HepG2 (cell line): Measurements from ENCODE around the gene PDLIM5. TPM values are rescaled to one million over a fixed set of nuclear protein-coding genes. Genes with fewer than 3 reads are reported as not detected.

ENCODE experiments used
- ATAC-seq: fragments of 200-7000 bp; cut with Tn5 transposase; 3 replicates; pipeline ENCODE4 v1.9.1; 2020; ENCODE audit warnings: mild to moderate bottlenecking, moderate library complexity
- BruUV-seq: library from RNA; stranded (reverse); fragments of 400-500 nt; replicated peaks from 2 replicates; lab custom pipeline; 2021; lab: Mats Ljungman, UMichigan
- CTCF ChIA-PET: fragments of 300-600 bp; formaldehyde crosslinking; extraction: SDS; loops from one replicate; lab custom pipeline; 2021; ENCODE audit warnings: low total read pairs, inconsistent platforms, low intra/inter-chr PET ratio; lab: Yijun Ruan, JAX
- POLR2A ChIA-PET: fragments of 350-600 bp; sonication (Branson Sonifier 250); formaldehyde crosslinking; loops from one replicate; lab custom pipeline; 2020; ENCODE audit warnings: antibody characterized with exemption, inconsistent platforms; lab: Yijun Ruan, JAX
- DNase-seq: peaks from one replicate; pipeline ENCODE4 v3.0.0-alpha.2; 2015; ENCODE audit warnings: low spot score
- FAIRE-seq: peaks from 3 replicates; lab custom pipeline; 2011; peaks lifted over from hg19 to GRCh38; lab: Jason Lieb, UNC
- H2AFZ ChIP-seq: one replicate; pipeline ENCODE4 v1.6.1; 2011; ENCODE audit warnings: low read length, inconsistent platforms
- H3K27ac ChIP-seq: fragments of 300-600 bp; 3 replicates; pipeline ENCODE4 v1.8.0; 2011; ENCODE audit warnings: mixed run types, mild to moderate bottlenecking, mixed read lengths, low read length, inconsistent platforms; ENCODE audit not compliant: insufficient read depth; ENCODE audit errors: extremely low read length
- H3K27me3 ChIP-seq, 2 experiments: fragments of 200-600 bp in 1 of 2; 2 replicates in 1 of 2; 3 replicates in 1 of 2; pipeline versions ENCODE4 v1.6.0 to v1.8.0; 2011; ENCODE audit warnings: low read length in 2 of 2, mild to moderate bottlenecking in 2 of 2, moderate library complexity in 2 of 2, inconsistent platforms in 1 of 2; ENCODE audit not compliant: insufficient read depth in 2 of 2, control insufficient read depth in 1 of 2
- H3K36me3 ChIP-seq, 2 experiments: fragments of 200-600 bp in 1 of 2; replicated peaks in 1 of 2; 2 replicates in 1 of 2; 3 replicates in 1 of 2; pipeline versions ENCODE4 v1.5.1 to v1.8.0; 2011; ENCODE audit warnings: low read length in 2 of 2, inconsistent platforms in 1 of 2; ENCODE audit not compliant: insufficient read depth in 2 of 2, control insufficient read depth in 1 of 2
- H3K4me1 ChIP-seq: 2 replicates; pipeline ENCODE4 v1.5.1; 2012; ENCODE audit warnings: low read length, inconsistent platforms; ENCODE audit not compliant: insufficient read depth
- H3K4me2 ChIP-seq: 2 replicates; pipeline ENCODE4 v1.6.0; 2011; ENCODE audit warnings: low read depth, low read length, inconsistent platforms
- H3K4me3 ChIP-seq, 3 experiments: fragments of 200-600 bp in 1 of 3; sonication (generic), shearing (Covaris generic) in 1 of 3; replicated peaks in 1 of 3; 2 replicates each; pipeline ENCODE4 v1.5.1; 2011 to 2016; ENCODE audit warnings: low read length in 3 of 3, inconsistent platforms in 2 of 3, low read depth in 2 of 3, mild to moderate bottlenecking in 2 of 3, control low read depth in 1 of 3, mixed read lengths in 1 of 3; ENCODE audit not compliant: insufficient read depth in 1 of 3
- H3K79me2 ChIP-seq: one replicate; pipeline ENCODE4 v1.6.1; 2011; ENCODE audit warnings: low read length, inconsistent platforms; ENCODE audit not compliant: insufficient read depth
- H3K9ac ChIP-seq: 2 replicates; pipeline ENCODE4 v1.6.0; 2011; ENCODE audit warnings: mild to moderate bottlenecking, low read depth, low read length, inconsistent platforms; ENCODE audit not compliant: insufficient read depth
- H3K9me3 ChIP-seq: 2 replicates; pipeline ENCODE4 v1.5.1; 2012; ENCODE audit warnings: mild to moderate bottlenecking, low read length
- H4K20me1 ChIP-seq: 2 replicates; pipeline ENCODE4 v1.6.0; 2011; ENCODE audit warnings: inconsistent platforms, mild to moderate bottlenecking, low read length, moderate library complexity; ENCODE audit not compliant: insufficient read depth
- ARID5B ChIP-seq: IDR thresholded peaks from 2 replicates; pipeline ENCODE4 v1.4.0; 2020; ENCODE audit warnings: mild to moderate bottlenecking, missing genetic modification reagents
- BCL6 ChIP-seq: IDR thresholded peaks from 2 replicates; pipeline ENCODE4 v1.6.1; 2016; ENCODE audit warnings: missing genetic modification reagents, missing compliant biosample characterization
- CEBPG ChIP-seq: IDR thresholded peaks from 2 replicates; pipeline ENCODE4 v1.6.1; 2016
- FOXP1 ChIP-seq, 2 experiments: fragments of 450-650 bp in 1 of 2; IDR thresholded peaks; 2 replicates each; pipeline ENCODE4 v1.6.1; 2017 to 2018; ENCODE audit warnings: antibody characterized with exemption in 1 of 2
- GABPB1 ChIP-seq: IDR thresholded peaks from 2 replicates; pipeline ENCODE4 v1.6.1; 2016; ENCODE audit warnings: mild to moderate bottlenecking, missing genetic modification reagents, moderate library complexity, missing compliant biosample characterization
- GATAD1 ChIP-seq: IDR thresholded peaks from 2 replicates; pipeline ENCODE4 v1.6.1; 2016; ENCODE audit warnings: missing genetic modification reagents, missing compliant biosample characterization
- GATAD2A ChIP-seq: IDR thresholded peaks from 2 replicates; pipeline ENCODE4 v1.6.1; 2016
- HMG20A ChIP-seq: IDR thresholded peaks from 2 replicates; pipeline ENCODE4 v1.6.1; 2016; ENCODE audit warnings: borderline replicate concordance
- HNF4A ChIP-seq: sonication (generic); formaldehyde crosslinking; IDR thresholded peaks from 2 replicates; pipeline ENCODE4 v1.4.0; 2020; ENCODE audit warnings: missing genetic modification reagents
- HNF4G ChIP-seq, 2 experiments: sonication (generic) in 1 of 2; formaldehyde crosslinking in 1 of 2; IDR thresholded peaks; 2 replicates each; pipeline versions ENCODE4 v1.4.0 to v1.6.1; 2011 to 2020; ENCODE audit warnings: borderline replicate concordance in 2 of 2, low read depth in 2 of 2, mild to moderate bottlenecking in 2 of 2, low read length in 1 of 2, missing genetic modification reagents in 1 of 2, moderate library complexity in 1 of 2
- KMT2A ChIP-seq: sonication (generic); formaldehyde crosslinking; IDR thresholded peaks from 2 replicates; pipeline ENCODE4 v1.4.0; 2020; ENCODE audit warnings: missing genetic modification reagents
- MBD4 ChIP-seq: IDR thresholded peaks from 2 replicates; pipeline ENCODE4 v1.6.1; 2012; ENCODE audit warnings: low read length, inconsistent platforms, borderline replicate concordance
- MIER3 ChIP-seq: IDR thresholded peaks from 2 replicates; pipeline ENCODE4 v1.6.1; 2016; ENCODE audit warnings: missing compliant biosample characterization, borderline replicate concordance
- NCOA2 ChIP-seq: sonication (generic); formaldehyde crosslinking; IDR thresholded peaks from 2 replicates; pipeline ENCODE4 v1.8.0; 2022; ENCODE audit warnings: inconsistent platforms
- POLR2AphosphoS2 ChIP-seq: IDR thresholded peaks from 2 replicates; pipeline ENCODE4 v1.6.1; 2011; ENCODE audit warnings: low read depth, low read length, improper control_type of control experiment
- SOX13 ChIP-seq, 3 experiments: fragments of 450-650 bp in 1 of 3; sonication (generic) in 1 of 3; formaldehyde crosslinking in 1 of 3; IDR thresholded peaks in 2 of 3; conservative IDR thresholded peaks in 1 of 3; 2 replicates each; pipeline versions ENCODE4 v1.5.0 to v1.6.1; 2016 to 2020; ENCODE audit warnings: antibody characterized with exemption in 1 of 3, mild to moderate bottlenecking in 1 of 3, missing compliant biosample characterization in 1 of 3, missing genetic modification reagents in 1 of 3, moderate library complexity in 1 of 3
- ZMYM4 ChIP-seq: sonication (generic); formaldehyde crosslinking; IDR thresholded peaks from 2 replicates; pipeline ENCODE4 v1.8.1; 2023; ENCODE audit warnings: mild to moderate bottlenecking, missing genetic modification reagents
- ZSCAN21 ChIP-seq: sonication (generic); formaldehyde crosslinking; IDR thresholded peaks from 2 replicates; pipeline ENCODE4 v1.8.0; 2022; ENCODE audit warnings: mild to moderate bottlenecking, missing genetic modification reagents, moderate library complexity, borderline replicate concordance
- WGBS: methylation state at CpG from one replicate; pipeline ENCODE4 v1.1.6; 2017; ENCODE audit warnings: low lambda C conversion rate; 5-methylcytosine and 5-hydroxymethylcytosine counted together
- in situ Hi-C: cut with HindIII; loops from 2 replicates; pipeline ENCODE4 v1.10.0; 2017; ENCODE audit warnings: low pct_unique_long_range_greater_than_20kb; ENCODE audit not compliant: extremely low pct_ligation_motif_present
- intact Hi-C: fragments of 100-400 bp; cut with micrococcal nuclease; formaldehyde crosslinking; loops from one replicate; pipeline ENCODE4 v1.10.0; 2022; ENCODE audit not compliant: unreplicated experiment
- polyA plus RNA-seq, 8 experiments: library from polyadenylated mRNA; depleted of rRNA in 3 of 8; stranded (reverse) in 7 of 8; unstranded in 1 of 8; fragments of >200 nt; fragmentation: Illumina TruSeq in 4 of 8; extraction: Trizol in 4 of 8; gene quantifications; 2 replicates each; pipeline versions ENCODE4 v1.2.1 to v1.2.3, GENCODE V29; 2011 to 2016; ENCODE audit warnings: low read depth in 4 of 8, missing spikeins in 1 of 8, mixed read lengths in 1 of 8; ENCODE audit not compliant: insufficient read depth in 1 of 8
- total RNA-seq, 5 experiments: library from RNA; depleted of rRNA; stranded (reverse); fragments of >200 nt; fragmentation: Illumina TruSeq; extraction: Trizol; gene quantifications; 2 replicates each; pipeline ENCODE4 v1.2.3, GENCODE V29; 2016; ENCODE audit warnings: low read depth in 1 of 5

Gene PDLIM5
- total and polyA plus RNA-seq, 2 of the 13 experiments (the other 11 are each of a cell fraction or from before 2014, with no cell fraction given) = 52.8 to 119 TPM

DNA sequence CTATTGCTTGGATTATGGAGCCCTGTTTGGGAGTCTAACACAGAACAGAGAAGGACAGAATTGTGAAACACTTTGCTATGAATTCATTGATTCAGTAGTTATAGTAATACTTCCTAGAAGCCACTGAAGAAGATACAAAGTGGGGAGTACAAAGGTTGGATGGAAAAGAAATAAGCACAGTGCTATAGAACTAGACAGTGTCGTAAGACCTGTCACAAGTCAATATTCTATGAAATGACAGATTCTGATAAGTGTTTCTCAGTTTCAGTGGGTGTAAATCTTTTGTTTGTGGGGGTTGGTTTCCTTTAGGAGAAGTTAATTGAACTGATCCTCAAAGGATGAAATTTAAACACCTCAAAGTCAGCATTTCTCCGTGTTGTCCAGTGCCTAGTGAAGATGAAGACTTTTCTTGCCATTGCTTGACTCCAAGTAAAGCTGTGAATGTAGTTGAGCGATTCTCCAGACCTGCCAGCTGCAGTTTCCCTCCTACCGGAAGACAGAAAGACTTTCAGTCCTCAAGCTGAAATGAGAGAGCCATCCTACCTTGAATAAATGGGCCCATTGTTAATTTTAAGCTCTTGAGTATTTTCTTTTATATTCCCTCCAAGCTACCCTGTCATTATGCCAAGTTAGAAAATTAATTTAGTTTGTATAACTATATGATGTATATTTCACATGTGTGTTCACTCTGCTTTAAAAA, 7.9 kb downstream of the PDLIM5 start:
- Histone ChIP-seq H3K27ac (peak overlapping the region; percentile 53), H3K36me3 (no peaks in the 10 kb centered on the region), H2AFZ (no peak overlapping the region), H3K9ac (no peak overlapping the region; the same call in 1 of the 2 replicates), H3K27me3 (no peaks in the 10 kb centered on the region), H3K9me3 (no peaks in the 10 kb centered on the region), H3K79me2 (peaks cover 97% of the 10 kb centered on the region), H4K20me1 (peaks cover 21% of the 10 kb centered on the region; the same call in 1 of the 2 replicates), H3K4me2 (peak overlapping the region; percentile 49), H3K4me3 (peak overlapping the region in 1 of 3 experiments; percentile 20; a peak in 1 of 6 replicates), H3K4me1 (peaks cover 94% of the 10 kb centered on the region)
- ATAC-seq (peak; percentile 53), DNase-seq (peak; percentile 55), FAIRE-seq (peak; percentile 15)
- ChIA-PET POLR2A (interaction anchor here (0.7 to 0.8 kb wide), 2 partner anchors 8 to 49 kb away, joined by 3 read pairs; partner anchors contain the start of gene PDLIM5), CTCF (no interaction called here)
- intact Hi-C loops = no loop called here
- no TSS peak for BruUV-seq
- in situ Hi-C loops = loop anchor here (10.0 kb wide), 1 partner anchor 85 kb away; no protein-coding TSS in a partner anchor
- WGBS = 35% methylated on average over 4 of the region's 4 CpGs
- TF ChIP-seq HMG20A (peak; percentile 21; the same call in 1 of the 2 replicates), ARID5B (CRISPR knock-in tag) (peak; percentile 55), HNF4G (IDR thresholded peaks at IDR 0.05; ENCODE audit: borderline replicate concordance, low read depth, low read length) (peak; percentile 48; the same call in 1 of the 2 replicates), HNF4G (CRISPR knock-in tag; IDR thresholded peaks at IDR 0.05; ENCODE audit: borderline replicate concordance, low read depth) (no peak), KMT2A (no peak), GABPB1 (CRISPR knock-in tag) (no peak), GATAD2A (CRISPR knock-in tag) (peak; percentile 83), GATAD1 (CRISPR knock-in tag) (no peak), MIER3 (CRISPR knock-in tag) (no peak), MBD4 (0 out of 2 replicates have a peak, but pooled peaks have one; percentile 65), FOXP1 (IDR thresholded peaks at IDR 0.05) (no peak), FOXP1 (CRISPR knock-in tag; IDR thresholded peaks at IDR 0.05) (peak; percentile 49; the same call in 1 of the 2 replicates), BCL6 (CRISPR knock-in tag) (peak; percentile 90), HNF4A (CRISPR knock-in tag) (peak; percentile 65), CEBPG (peak; percentile 58), NCOA2 (CRISPR knock-in tag) (0 out of 2 replicates have a peak, but pooled peaks have one; percentile 26), SOX13 (IDR thresholded peaks at IDR 0.05) (no peak), SOX13 (CRISPR knock-in tag; conservative IDR thresholded peaks at IDR 0.05 in 1 of 2, IDR thresholded peaks at IDR 0.05 in 1 of 2) (peak in 1 of 2 experiments; percentile 26; a peak in 1 of 4 replicates), ZSCAN21 (CRISPR knock-in tag) (no peak), POLR2AphosphoS2 (peak; percentile 39; the same call in 1 of the 2 replicates), ZMYM4 (CRISPR knock-in tag) (peak; percentile 42; the same call in 1 of the 2 replicates)
